Activated CD4-positive, alpha-beta T cell treated with anti-CD3 and anti-CD28 coated beads, Interleukin-2, amount 50 U/mL, for 1 hour (primary cell): ENCODE data around the gene PITX1.

ENCODE experiments used
- DNase-seq: peaks from one replicate; pipeline ENCODE4 v3.0.0-alpha.2; 2020

PITX1 gene

DNA sequence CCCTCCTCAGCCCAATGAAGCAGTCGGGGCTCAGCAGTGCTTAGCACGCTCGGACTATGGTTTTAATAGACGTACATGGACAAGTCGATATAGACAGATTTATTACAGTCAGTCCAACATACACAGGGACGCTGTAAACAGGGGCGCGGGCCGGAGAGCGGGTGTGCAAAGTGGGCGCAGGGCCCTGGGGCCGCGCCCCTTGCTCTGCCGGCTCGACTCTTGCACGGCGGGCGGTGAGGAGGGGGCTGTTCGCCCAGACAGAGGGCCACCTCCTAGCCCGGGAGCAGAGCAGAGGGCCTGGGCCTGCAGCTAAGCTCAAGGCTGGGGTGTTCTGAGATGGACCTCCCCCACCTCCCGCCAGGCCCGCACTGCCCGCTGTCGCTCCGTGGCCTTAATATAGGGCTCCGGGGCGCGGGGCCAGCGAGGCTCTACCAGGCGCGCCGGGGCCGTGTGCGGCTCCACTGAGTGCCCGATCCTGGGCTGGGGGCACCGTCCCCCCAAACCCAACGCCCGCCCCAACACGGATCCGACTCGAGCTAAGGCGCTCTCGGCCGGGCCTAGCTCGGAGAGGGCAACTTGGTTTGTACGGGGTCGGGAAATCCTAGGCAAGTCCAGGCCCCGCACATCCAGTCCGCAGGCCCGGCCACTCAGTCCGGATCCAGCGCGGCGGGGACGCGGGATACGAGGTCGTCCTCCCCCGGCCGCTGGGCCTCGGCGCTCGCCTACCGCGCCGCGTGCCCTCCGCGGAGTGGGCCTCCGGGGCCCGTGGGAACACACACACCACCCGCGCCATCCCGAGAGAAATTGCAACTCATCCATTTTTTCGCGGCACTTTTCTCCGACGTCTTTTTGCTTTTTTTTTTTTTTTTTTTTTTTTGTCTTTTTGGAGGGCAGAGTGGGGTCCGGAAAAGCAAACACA, 6.1 kb downstream of the PITX1 start:
- no peak for DNase-seq

DNA sequence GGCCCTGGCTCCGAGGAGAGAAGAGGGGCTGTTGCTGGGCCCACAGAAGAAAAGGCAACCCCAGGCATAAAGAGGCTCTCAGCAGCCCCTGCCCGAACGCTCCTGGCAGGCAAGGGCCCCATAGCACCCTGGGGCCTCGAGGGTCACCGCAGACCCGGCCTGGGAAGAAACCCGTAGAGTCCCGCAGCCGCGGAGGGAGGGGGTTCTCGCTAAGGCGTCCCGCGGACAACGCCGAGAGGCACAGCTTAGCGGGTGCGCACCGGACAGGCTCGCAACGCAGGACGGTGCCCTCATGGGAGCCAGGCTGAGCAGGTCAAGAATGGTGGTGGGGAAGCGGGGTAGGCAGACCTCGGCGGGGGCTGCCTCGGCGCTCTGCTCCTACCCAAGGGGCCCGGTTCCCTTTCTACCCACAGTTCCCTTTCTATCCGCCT, 6.7 kb downstream of the PITX1 start:
- DNase-seq: no peak

DNA sequence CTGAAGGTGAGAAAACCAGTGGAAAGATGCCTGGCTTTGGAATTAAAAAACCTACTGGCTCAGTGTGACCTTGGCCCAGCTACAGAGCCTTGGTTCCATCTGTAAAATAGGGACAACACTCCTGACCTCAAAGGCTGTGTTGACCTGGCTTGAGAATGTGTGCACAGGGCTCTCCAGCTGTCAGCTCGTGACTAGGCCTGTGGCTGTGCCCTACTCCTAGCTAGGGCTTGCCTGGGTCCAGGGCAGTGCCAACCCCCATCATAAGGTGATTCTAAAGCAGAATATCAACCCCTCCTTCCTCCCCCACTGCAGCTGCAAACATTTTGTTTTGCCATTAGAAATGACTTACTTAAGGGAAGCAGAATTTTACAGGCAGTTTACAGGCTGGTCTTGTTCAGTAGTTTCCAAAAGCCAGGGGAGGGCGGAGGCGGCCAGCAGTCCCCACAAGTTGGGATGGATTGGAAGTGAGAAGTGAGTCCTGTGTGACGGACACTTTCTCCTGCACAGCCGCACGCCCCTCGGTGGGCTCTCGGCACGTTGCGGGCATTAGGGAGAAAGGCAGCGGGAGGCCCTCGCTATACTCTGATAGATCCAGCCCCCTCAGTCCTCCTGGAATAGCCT, 7.3 kb downstream of the PITX1 start:
- no peak for DNase-seq

DNA sequence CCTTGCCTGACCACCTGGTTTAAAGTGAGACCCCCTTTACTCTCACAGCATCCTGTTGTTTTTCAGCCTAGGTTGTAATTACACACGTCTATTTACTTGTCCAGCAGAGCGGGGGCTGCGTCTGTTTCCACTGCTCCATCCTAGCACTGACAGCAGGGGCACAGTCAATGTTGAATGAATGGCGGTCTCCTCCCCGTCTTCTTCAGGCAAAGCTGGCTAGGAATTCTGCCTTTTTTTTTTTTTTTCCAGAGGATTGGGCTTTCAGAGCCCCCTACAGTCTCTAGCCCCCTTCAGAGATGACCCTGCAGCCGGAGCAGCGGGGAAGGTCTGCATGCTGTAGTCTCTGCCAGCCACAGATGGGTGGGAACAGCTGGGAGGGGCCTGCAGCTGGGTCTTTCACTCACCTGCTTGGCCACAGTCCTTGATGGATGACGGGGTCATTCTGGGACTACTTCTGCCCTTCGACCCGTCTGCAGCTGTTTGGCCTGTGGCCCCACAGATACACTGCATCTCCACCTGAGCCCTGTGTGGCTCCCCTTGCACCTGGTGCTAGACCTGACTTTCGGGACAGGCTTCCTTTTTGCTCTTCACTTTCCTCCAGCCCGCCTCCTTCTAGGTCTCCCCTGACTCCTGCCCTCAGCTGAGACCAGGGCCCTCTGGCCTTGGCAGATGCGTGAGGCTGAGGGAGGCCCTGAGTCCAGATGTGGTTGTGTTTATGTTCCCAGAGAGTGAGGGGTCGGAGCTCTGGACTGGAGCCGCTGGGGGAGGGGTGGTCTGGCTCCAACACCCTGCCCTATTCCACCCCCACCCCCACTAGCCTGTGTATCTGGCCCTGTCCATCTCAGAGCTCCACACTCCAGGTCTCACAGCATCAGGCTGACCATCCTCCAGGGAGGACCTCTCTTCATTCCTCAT, 8.0 kb downstream of the PITX1 start:
- no peak for DNase-seq

DNA sequence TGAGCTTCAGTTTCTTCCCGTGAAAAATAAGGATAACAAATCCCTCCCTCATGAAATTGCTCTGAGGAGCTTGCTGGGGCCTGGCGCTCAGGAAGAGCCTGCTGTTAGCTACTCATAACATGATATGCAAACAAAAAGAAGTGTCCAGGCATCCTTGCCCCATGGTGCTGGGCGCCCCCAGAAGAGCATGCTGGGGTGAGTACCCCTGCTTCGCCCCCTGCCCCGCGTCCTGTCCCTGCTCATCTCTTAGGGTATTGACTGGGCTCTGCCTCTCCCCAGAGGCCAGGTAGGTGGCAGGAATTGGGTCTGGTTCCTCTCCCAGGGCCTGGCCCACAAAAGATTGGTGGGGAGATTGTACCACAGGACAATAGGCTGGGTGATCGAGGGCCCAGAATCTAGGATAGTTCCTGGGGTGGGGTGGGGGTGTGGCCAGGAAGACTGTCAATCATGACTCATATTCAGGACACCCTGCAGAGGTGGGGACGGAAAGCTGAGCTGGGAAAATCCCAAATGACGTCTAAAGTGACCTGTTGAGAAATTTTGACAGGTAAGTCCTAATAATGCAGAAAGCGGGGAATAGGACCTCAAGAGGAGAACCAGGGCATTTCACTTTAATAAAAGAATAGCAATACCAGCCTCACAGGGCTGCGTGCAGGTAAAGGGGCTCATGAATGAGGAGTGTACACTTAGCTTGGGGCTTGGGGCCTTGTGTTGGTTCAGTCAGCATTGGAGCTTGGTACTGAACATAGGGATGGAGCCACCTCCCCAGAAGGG, 8.9 kb downstream of the PITX1 start:
- no peak for DNase-seq

DNA sequence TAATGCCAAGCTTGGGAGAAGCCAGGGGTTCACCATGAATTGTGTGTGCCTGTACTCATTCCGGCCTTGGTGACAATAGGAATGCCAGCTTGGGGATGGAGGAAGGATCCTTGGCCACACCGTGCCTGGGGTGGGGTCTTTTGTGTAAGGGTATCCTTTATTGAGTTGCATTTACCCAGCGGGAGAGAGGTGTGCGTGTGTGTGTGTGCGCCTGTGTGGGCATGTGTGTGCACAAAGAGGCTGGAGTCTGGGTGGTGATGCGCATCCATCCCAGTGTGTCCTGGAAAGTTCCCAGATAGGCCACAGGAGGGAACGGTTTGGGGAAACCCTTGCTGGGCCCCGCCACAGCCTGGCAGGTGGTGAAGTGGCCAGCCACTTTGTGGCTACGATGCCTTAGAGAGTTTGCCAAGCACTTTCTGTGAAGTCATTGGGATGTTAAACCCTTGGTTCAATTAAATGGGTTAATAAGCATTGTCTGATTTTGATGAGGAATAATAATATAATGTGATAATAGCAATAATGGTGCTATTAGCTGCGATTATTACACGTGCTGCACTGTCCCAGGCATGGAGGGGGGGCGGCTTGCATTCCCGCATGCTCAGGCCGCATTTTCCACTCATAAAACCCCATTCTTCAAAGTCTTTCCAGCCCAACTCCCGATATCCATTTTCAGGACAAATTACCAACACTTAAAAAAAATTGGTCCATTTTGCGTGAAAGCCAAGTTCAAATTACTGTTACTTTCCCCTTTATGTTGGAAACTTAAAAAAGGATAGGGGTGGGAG, 13.7 kb downstream of the PITX1 start:
- DNase-seq: no peak

DNA sequence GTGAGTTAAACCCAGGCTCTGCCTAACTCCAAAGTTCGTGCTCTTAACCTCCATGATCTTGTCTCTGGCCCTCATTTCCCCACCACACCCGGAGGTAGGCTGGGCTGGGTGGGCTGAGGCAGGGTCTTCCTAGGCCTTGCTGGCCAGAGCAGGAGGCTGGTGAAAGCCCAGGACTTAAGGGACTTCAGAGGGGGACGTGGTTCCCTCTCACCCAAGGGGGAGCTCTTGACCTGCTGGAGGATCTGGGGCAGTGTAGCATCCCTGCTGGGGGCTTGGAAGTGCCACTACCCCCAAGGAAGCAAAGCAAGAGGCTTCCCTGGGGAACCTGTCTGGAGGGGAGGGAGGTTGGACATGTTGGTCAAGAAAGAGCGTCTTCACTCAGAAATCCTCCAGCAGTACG, 14.7 kb downstream of the PITX1 start:
- no peak for DNase-seq

DNA sequence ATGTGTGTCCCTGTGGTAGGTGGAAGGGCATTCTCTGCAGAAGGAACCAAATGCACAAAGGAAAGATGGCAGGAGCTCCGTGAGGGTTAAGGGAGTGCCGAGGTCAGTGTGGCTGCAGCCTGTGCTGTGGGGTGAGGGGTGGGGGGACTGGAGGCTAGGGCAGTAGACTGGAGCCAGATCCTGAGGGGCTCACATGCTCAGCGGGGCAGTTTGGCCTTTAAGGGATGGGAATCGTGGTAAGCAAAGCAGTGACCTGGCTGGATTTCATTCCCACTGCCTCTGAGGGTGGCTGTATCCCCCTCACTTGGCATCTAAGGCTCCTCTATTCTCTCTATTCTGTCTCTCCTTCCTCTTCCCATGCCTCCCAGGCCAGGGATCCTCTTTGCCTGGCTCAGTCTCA, 15.6 kb downstream of the PITX1 start:
- DNase-seq: no peak

DNA sequence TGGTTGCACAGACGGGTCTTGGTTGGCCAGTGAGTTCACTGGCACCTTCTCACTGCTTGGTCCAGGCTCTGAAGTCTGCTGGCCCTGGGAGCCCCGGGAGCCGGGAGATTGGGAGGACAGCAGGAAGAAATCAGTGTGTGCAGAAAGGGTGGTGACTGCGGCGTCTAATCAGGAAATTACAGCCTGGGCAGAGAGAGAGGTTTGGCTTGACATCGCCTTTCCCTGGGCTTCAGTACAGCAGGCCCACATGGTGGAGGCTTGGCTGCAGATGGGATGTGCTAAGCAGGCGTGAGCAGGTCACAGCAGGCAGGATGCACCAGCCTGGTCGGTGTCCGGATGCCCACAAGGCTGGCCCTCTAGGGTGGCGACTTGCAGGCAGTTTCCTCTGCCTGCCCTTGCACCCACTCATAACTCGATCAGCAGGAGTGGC, 17.2 kb downstream of the PITX1 start:
- DNase-seq: no peak

DNA sequence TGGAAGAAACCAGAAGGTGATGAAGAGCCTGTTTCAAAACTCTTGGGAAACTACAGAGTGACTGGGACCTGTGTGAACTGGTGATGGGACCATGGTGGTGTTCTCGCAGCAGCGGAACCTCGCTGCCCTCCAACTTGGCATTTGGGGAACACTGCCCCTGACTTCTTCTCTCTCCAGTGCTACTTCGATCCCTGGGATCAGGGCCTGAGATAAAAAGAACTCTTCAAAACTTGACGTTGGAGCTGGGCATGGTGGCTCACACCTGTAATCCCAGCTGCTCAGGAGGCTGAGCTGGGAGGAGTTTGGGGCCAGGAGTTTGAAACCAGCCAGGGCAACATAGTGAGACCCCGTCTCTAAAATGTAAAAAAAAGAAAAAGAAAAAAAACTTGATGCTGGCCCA, 18.1 kb downstream of the PITX1 start:
- no peak for DNase-seq

DNA sequence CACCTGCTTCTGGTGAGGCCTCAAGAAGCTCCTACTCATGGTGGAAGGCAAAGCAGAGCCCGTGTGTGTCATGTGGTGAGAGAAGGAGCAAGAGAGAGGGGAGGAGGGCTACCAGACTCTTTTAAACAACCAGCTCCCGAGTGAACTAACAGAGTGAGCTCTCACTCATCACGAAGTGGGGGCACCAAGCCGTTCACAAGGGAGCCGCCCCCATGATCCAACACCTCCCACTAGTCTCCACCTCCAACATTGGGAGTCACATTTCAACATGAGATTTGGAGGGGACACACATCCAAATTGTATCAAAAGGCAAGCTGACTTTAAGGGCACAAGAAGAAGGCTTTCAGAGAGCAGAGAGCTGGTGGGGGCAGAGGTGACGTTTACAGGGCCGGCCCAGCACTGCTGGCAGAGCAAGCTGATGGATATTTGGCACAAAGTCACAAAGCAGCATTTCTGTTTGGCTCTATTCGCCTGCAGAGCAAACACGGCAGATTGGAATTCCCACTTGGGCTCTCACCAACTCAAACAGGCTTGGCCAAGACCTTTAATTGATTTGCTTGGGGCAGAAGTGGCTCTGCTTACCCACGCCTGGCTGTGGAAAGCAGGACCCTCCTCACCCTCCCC, 20.0 kb downstream of the PITX1 start:
- DNase-seq: no peak

DNA sequence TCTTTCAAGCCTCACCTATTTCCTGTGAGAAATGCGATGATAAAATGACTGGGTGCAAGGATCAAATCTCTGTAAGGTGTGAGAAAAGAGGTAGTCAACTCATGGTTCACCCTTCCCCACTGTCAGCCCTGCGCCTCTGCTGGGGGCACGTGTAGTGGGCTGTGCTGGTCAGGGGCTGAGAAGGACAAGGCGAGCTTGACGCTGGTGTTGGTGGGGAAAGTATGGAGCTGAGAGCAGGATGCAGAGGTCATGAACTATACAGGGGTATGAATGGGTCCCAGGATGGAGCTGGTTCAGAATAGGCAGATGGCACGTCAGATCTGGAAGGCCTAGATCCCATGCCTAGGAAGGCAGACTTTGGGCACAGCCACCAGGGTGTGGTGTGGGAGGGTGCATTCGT, 20.6 kb downstream of the PITX1 start:
- no peak for DNase-seq

DNA sequence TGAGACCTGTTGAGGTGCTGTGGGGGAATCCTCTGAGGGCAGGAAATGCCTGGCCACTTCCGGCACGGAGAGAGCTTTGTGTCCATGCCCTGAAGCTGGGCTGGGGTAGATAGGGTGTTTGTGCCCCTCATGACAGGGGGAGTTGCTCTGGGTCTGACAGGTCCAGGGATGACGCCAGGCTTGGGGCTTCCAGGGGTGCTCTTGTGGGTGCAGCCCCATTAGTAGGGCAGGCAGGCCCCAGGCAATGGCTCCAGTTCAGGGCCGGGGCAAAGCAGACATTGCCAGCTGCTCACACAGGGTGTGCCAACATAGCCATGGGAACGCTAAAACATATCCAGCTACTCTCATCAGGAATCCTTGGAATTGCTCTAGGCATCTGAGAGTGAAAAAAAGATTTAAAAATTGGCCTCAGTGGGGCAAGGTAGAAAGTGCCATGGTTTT, 21.1 kb downstream of the PITX1 start:
- DNase-seq: no peak

DNA sequence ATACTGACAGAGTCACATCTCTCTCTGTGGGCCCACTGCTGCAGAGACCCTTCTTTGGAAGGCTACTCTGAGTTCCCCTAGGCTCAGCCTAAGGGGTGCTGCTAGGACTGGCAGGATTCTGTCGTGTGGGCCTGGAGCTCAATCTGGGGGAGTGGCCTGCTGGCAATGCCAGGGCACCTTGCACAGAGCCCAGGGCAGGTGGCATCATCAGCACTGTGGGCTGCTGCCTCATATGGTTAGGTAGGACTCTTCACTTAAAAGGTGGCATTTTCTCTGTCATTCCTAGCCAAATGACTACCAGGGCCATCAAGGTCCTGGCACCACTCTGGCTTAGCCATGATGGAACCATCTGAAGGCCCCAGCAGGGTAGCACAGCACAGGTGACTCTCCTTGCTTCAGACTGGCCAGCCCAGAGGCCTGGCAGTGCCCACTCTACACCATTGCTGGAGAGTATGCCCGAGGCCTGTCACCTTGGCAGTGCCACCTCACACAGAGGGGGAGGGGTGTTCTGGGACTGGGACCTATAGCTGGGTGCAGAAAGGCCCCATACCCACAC, 21.9 kb downstream of the PITX1 start:
- DNase-seq: no peak

DNA sequence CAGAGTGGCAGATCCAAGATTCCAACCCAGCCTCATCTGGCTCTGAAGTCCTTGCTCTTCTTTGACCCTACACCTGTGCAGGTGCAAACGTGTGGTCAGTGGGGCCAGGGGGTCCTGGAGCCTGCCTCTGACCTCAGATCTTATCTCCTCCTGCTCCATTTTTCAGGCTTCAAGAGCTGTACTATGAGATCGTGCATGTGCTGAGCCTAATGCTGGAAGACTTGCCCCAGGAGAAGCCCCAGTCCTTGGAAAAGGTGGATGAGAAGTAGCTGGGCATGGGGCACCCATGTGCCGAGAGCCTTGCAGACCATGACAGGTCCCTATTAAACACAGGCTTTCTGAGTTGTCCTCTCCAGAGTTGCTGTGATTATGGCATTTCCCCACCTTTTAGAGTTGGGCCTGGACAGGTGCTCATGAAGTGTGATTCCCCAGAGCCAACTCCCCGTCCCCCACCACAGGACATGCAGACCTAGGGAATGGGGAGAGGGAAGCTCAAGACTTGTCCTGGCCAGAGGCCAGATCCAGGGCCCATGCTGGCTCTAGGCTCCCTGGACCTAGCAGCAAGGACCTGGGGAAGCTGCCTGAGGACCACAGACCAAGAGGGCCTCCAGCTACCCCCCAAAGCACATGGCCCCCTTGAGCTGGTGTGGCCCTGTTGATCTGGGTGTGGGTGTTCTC, 22.5 kb downstream of the PITX1 start:
- no peak for DNase-seq

DNA sequence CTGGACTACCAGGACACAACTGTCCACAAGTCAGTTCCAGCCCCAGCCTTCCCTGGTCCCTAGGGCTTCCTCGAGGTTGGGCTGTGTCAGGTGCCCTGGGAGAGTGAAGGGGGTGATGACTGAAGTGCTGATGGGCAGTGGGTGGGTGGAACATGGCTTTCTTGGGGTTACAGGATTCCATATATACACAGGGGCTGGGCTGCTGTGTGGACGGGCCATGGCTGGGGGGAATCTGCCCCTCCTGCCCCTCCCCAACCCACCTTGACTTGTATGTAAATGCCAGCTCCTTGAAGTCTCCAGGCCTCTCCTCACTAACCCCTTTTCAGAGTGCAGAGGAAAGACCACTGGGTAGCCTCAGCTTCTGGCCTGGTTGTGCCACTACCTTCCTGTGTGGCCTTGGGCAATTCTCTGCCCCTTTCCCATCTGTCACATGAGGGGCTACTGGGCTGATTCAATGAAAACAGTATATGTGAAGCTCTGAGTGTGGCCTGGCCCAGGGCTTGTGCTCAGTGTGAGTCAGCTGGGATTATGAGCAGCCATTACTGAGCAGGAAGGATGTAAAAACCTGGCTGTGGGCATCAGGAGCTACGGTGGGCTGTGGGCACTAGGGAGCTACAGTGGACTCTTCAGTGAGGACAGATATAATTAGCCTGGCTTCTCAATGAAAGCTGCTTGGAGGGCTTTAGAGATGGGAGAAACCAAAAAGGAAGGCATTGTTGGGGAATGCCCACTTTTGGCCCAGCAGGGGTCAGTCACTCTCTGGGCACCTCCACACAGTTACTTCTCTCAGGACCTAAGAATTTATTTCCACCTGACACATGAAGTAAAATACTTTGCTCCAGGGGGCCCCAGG, 23.3 kb downstream of the PITX1 start:
- no peak for DNase-seq

DNA sequence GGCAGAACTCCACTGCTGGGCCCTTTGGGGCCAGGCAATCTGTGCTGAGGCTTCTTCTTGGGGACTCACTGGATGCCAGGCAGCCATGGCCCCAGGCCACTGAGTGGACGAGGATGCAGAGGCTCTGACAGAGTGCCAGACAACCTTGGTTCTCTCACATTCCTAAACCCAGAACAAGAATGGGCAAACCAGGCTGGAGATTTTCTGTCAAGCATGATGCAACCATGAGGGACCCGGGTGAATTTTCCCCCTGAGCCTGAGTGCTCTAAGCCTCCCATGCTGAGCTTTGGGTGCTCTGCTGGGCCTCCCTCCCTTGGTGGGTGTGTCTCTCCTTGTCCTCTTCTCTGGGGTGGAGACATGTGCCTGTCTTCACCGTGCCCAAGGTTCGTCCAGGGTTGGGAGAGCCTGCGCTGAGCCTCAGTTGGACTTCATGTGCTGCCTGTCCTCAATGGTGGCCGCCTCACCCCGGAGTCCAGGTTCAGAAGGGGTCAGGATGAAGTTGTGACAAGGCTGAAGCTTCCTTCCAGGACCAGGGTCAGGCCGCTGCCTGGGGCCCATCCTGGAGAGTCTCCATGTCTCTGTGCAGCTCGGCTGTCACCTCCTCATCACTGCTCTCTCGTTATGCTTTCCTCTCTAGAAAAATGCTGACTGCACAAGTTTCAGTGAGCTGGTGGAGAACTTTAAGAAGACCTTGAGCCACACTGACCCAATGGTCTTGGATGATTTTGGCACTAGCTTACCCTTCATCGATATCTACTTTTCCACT, 24.1 kb downstream of the PITX1 start:
- DNase-seq: no peak

DNA sequence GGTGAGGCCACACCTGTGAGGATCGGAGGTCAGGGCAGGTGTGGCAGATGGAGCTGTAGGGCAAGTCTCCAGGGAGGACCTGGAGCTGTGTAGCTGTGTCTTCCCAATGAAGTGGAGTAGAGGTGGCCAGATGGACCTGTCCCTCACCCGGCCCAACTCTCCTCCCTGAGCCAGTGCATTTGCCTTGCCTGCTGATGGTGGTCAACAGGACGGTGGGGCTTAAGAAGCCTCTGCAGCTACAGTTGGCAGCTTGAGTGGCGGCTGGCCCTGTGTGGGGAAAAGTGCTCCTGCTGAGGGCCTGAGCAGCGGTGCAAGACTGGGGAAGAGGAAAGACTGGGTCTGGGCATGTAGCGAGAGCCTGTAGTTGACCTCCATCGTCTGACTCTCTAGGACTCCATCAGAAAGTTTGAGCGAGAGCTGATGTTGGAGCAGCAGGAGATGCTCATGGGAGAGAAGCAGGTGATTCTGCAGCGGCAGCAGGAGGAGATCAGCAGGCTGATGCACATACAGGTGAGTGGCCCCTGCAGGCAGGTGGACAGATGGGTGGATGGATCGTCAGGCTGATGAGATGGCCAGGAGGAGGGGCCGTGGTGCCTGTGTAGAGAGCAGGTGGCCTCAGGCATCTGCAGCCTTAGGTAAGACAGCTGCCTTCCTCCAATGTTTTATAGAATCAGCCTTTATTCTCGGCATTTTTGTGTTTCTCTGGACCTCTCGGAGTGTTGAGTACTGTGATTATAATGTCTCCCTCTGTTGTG, 24.9 kb downstream of the PITX1 start:
- no peak for DNase-seq
